SK-N-MC (cell line): ENCODE data around the gene PRKG1.

ENCODE experiments used
- DNase-seq: peaks from one replicate; pipeline ENCODE4 v3.0.0-alpha.2; 2011; ENCODE audit warnings: low read depth, low spot score
- H3K27ac ChIP-seq: fragments of 200-600 bp; sonication (generic); 2 replicates; pipeline ENCODE4 v1.5.1; 2016; ENCODE audit warnings: mixed run types
- H3K36me3 ChIP-seq: fragments of 200-600 bp; sonication (generic); 2 replicates; pipeline ENCODE4 v1.6.1; 2017; ENCODE audit warnings: antibody characterized with exemption, low read length, mixed read lengths; ENCODE audit not compliant: insufficient read depth
- H3K4me3 ChIP-seq: fragments of 200-600 bp; sonication (generic); 2 replicates; pipeline ENCODE4 v1.5.1; 2016
- H3K9ac ChIP-seq: fragments of 200-600 bp; sonication (generic); 2 replicates; pipeline ENCODE4 v1.8.0; 2017; ENCODE audit warnings: mixed run types, mixed read lengths; ENCODE audit not compliant: insufficient read length
- H3K9me3 ChIP-seq: fragments of 200-600 bp; sonication (generic); 2 replicates; pipeline ENCODE4 v1.6.1; 2017; ENCODE audit warnings: low read depth, mild to moderate bottlenecking, antibody characterized with exemption, low read length, moderate library complexity, mixed read lengths
- EZH2 ChIP-seq: fragments of 200-600 bp; sonication (generic); IDR thresholded peaks from one replicate; pipeline ENCODE4 v1.6.1; 2017; ENCODE audit warnings: antibody characterized with exemption
- FOXP2 ChIP-seq: optimal IDR thresholded peaks from 2 replicates; pipeline ENCODE3; 2011; ENCODE audit warnings: mild to moderate bottlenecking, moderate library complexity; ENCODE audit not compliant: insufficient read depth; ENCODE audit errors: extremely low read length, control extremely low read depth
- POLR2AphosphoS5 ChIP-seq: IDR thresholded peaks from 2 replicates; pipeline ENCODE4 v1.6.1; 2012; ENCODE audit warnings: mild to moderate bottlenecking, low read depth, low read length, borderline replicate concordance

The PRKG1 gene

GRCh38 chr10:51707392-51707791 lies 633.1 kb downstream of the PRKG1 start:
- no peak overlapping the region for H3K9ac ChIP-seq
- no peak for TF ChIP-seq EZH2
- H3K36me3 ChIP-seq, result no peaks in the 10 kb centered on the region
- H3K27ac ChIP-seq, result no peak overlapping the region
- no peak overlapping the region for H3K4me3 ChIP-seq
- H3K9me3 ChIP-seq, result no peaks in the 10 kb centered on the region
- DNase-seq, result no peak

GRCh38 chr10:51707821-51708424 lies 633.6 kb downstream of the PRKG1 start:
- no peak overlapping the region for H3K27ac ChIP-seq
- no peak for DNase-seq
- no peaks in the 10 kb centered on the region for H3K9me3 ChIP-seq

GRCh38 chr10:51708609-51709008 lies 634.3 kb downstream of the PRKG1 start:
- H3K9ac ChIP-seq, result no peak overlapping the region
- H3K9me3 ChIP-seq, result no peaks in the 10 kb centered on the region
- no peak overlapping the region for H3K4me3 ChIP-seq
- DNase-seq, result no peak
- TF ChIP-seq FOXP2 (no peak), EZH2 (no peak), POLR2AphosphoS5 (no peak)
- no peaks in the 10 kb centered on the region for H3K36me3 ChIP-seq
- H3K27ac ChIP-seq, result no peak overlapping the region

More at GRCh38 chr10:51707821-51708424, 633.6 kb downstream of the PRKG1 start:
- H3K9ac ChIP-seq, result no peak overlapping the region
- TF ChIP-seq POLR2AphosphoS5 (no peak), FOXP2 (no peak), EZH2 (no peak)
- H3K36me3 ChIP-seq, result no peaks in the 10 kb centered on the region
- H3K4me3 ChIP-seq, result no peak overlapping the region

GRCh38 chr10:51709324-51709972 lies 635.2 kb downstream of the PRKG1 start:
- Histone ChIP-seq H3K9ac (no peak overlapping the region), H3K36me3 (no peaks in the 10 kb centered on the region), H3K27ac (no peak overlapping the region), H3K4me3 (no peak overlapping the region), H3K9me3 (no peaks in the 10 kb centered on the region)
- TF ChIP-seq EZH2 (no peak), POLR2AphosphoS5 (no peak), FOXP2 (no peak)
- no peak for DNase-seq

GRCh38 chr10:51711519-51711891 lies 637.2 kb downstream of the PRKG1 start:
- Histone ChIP-seq H3K9ac (no peak overlapping the region), H3K27ac (no peak overlapping the region)
- no peak for TF ChIP-seq FOXP2
- TF ChIP-seq POLR2AphosphoS5, result no peak
- no peak for TF ChIP-seq EZH2

GRCh38 chr10:51716981-51717380 lies 642.7 kb downstream of the PRKG1 start:
- Histone ChIP-seq H3K36me3 (no peaks in the 10 kb centered on the region), H3K9me3 (no peaks in the 10 kb centered on the region), H3K9ac (no peak overlapping the region), H3K27ac (no peak overlapping the region), H3K4me3 (no peak overlapping the region)
- no peak for TF ChIP-seq FOXP2
- TF ChIP-seq POLR2AphosphoS5, result no peak
- no peak for TF ChIP-seq EZH2
- DNase-seq, result no peak

More at GRCh38 chr10:51711519-51711891, 637.2 kb downstream of the PRKG1 start:
- Histone ChIP-seq H3K4me3 (no peak overlapping the region), H3K36me3 (no peaks in the 10 kb centered on the region), H3K9me3 (no peaks in the 10 kb centered on the region)
- no peak for DNase-seq

- no peak overlapping the region for H3K4me3 ChIP-seq
- no peak overlapping the region for H3K27ac ChIP-seq
- no peaks in the 10 kb centered on the region for H3K36me3 ChIP-seq
- no peak overlapping the region for H3K9ac ChIP-seq
- H3K9me3 ChIP-seq, result no peaks in the 10 kb centered on the region
- no peak for DNase-seq
- no peak for TF ChIP-seq EZH2
- no peak for TF ChIP-seq FOXP2
- no peak for TF ChIP-seq POLR2AphosphoS5
Observed at GRCh38 chr10:51718804-51719291, 644.6 kb downstream of the PRKG1 start.

GRCh38 chr10:51724038-51724437 lies 649.8 kb downstream of the PRKG1 start:
- H3K27ac ChIP-seq, result no peak overlapping the region
- DNase-seq, result no peak
- no peak overlapping the region for H3K4me3 ChIP-seq
- TF ChIP-seq POLR2AphosphoS5 (no peak), FOXP2 (no peak), EZH2 (no peak)
- no peaks in the 10 kb centered on the region for H3K9me3 ChIP-seq
- H3K9ac ChIP-seq, result no peak overlapping the region
- no peaks in the 10 kb centered on the region for H3K36me3 ChIP-seq
